Osteoblast (primary cell): ENCODE measurements around the gene SPEG. TPM values are rescaled to one million over a fixed set of nuclear protein-coding genes. Genes with fewer than 3 reads are reported as not detected.

Experiments used
- DNase-seq: peaks from one replicate; pipeline ENCODE4 v3.0.0; 2011; ENCODE audit warnings: low spot score, mixed read lengths; ENCODE audit not compliant: insufficient read length; ENCODE audit errors: missing footprints
- H2AFZ ChIP-seq: 2 replicates; pipeline ENCODE4 v1.6.0; 2011; ENCODE audit warnings: mild to moderate bottlenecking, low read length
- H3K27ac ChIP-seq: 2 replicates; pipeline ENCODE4 v1.5.1; 2011; ENCODE audit warnings: mild to moderate bottlenecking, low read depth, low read length, moderate library complexity
- H3K27me3 ChIP-seq: 2 replicates; pipeline ENCODE4 v1.6.0; 2012; ENCODE audit warnings: mild to moderate bottlenecking, control low read depth, inconsistent platforms, low read length, moderate library complexity; ENCODE audit not compliant: insufficient read depth
- H3K36me3 ChIP-seq: 2 replicates; pipeline ENCODE4 v1.5.1; 2011; ENCODE audit warnings: mild to moderate bottlenecking, low read length, control low read depth, moderate library complexity; ENCODE audit not compliant: insufficient read depth
- H3K4me1 ChIP-seq: 2 replicates; pipeline ENCODE4 v1.5.1; 2011; ENCODE audit warnings: mild to moderate bottlenecking, low read length, control low read depth, moderate library complexity; ENCODE audit not compliant: insufficient read depth
- H3K4me2 ChIP-seq: 2 replicates; pipeline ENCODE4 v1.6.0; 2011; ENCODE audit warnings: mild to moderate bottlenecking, low read length; ENCODE audit not compliant: insufficient read depth
- H3K4me3 ChIP-seq: fragments of 200-600 bp; sonication (generic); 3 replicates; pipeline ENCODE4 v1.5.1; 2012; ENCODE audit warnings: mild to moderate bottlenecking, low read length, inconsistent platforms; ENCODE audit not compliant: insufficient read depth
- H3K79me2 ChIP-seq: 2 replicates; pipeline ENCODE4 v1.6.0; 2012; ENCODE audit warnings: mild to moderate bottlenecking, low read length, control low read depth, inconsistent platforms; ENCODE audit not compliant: insufficient read depth
- H3K9me3 ChIP-seq: 2 replicates; pipeline ENCODE4 v1.5.1; 2011; ENCODE audit warnings: low read depth, low read length, control low read depth
- H4K20me1 ChIP-seq: 2 replicates; pipeline ENCODE4 v1.6.0; 2012; ENCODE audit warnings: mild to moderate bottlenecking, low read length, control low read depth; ENCODE audit not compliant: insufficient read depth
- CTCF ChIP-seq: IDR thresholded peaks from 2 replicates; pipeline ENCODE4 v1.5.1; 2011; ENCODE audit warnings: mild to moderate bottlenecking, low read depth, low read length, moderate library complexity; ENCODE audit errors: extremely low read depth
- total RNA-seq: library from RNA; depleted of rRNA; stranded (reverse); fragments of >200 nt; gene quantifications from 2 replicates; pipeline ENCODE4 v1.2.3, GENCODE V29; 2012

SPEG gene
- total RNA-seq, 1 donor, result 26.4 TPM

DNA sequence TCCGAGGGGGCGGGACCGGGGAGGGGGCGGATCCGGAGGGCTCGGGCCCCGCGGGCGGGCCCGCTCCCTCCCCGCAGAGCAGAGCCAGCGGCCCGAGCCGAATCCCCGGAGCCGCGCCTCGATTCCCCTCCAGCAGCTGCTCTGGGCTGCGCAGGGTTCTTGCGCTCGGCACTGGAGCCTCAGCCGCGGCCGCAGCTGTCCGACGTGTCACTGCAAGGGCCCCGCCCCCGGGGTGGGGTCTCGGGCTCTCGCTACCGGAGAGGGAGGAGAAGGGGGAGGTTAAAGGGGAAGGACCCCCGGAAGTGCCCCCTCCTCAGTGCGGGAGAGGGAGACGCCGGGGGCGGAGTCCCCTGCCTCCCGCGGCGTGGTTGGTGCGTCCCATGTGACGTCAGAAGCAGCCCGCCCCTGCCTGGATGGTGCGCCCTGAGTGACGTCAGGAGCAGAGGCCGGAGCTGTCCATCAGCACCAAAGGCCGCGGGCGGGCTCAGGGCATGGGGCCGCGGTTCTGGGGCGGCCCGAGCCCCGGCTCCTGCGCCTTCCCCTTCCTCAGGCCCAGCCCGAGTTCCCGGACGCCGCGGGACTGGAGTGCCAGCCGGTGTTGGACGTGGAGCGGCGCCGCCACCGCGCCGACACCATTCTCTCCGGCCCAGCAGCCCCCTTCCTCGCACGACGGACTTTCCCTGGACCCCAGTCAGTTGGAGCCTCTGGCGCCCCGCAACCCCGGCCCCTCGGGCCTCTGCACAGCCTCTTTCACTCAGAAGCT, 109.1 kb downstream of the SPEG start, which contains the start of the genes CHPF and TMEM198:
TSS of gene CHPF (minus strand) at position 214 of the 763 bp plus-strand sequence. CDS start 271 bp downstream, outside the sequence.
TSS of gene TMEM198 (plus strand) at position 433 of the 763 bp plus-strand sequence. CDS start 700 bp downstream, outside the sequence.
- Histone ChIP-seq H3K9me3 (no peaks in the 10 kb centered on the region), H2AFZ (peak within 1 kb of the TSS; percentile 70), H3K36me3 (peaks cover 24% of the 10 kb centered on the region), H3K27ac (peak within 1 kb of the TSS; percentile 62), H3K79me2 (peaks cover 23% of the 10 kb centered on the region), H3K4me1 (peaks cover 14% of the 10 kb centered on the region), H3K27me3 (no peaks in the 10 kb centered on the region), H4K20me1 (peaks cover 35% of the 10 kb centered on the region), H3K4me3 (peak within 1 kb of the TSS; percentile 87), H3K4me2 (peak within 1 kb of the TSS; percentile 98)
- DNase-seq, result peak; percentile 100
- no peak for TF ChIP-seq CTCF

GRCh38 chr2:219544567-219544966, 109.9 kb downstream of the SPEG start:
- H2AFZ ChIP-seq, result no peak overlapping the region
- TF ChIP-seq CTCF, result no peak
- no peaks in the 10 kb centered on the region for H3K27me3 ChIP-seq
- H3K9me3 ChIP-seq, result no peaks in the 10 kb centered on the region
- peak overlapping the region; percentile 98 for H3K4me2 ChIP-seq
- no peak for DNase-seq
- H3K27ac ChIP-seq, result no peak overlapping the region
- H3K36me3 ChIP-seq, result peaks cover 19% of the 10 kb centered on the region
- H4K20me1 ChIP-seq, result peaks cover 31% of the 10 kb centered on the region
- peaks cover 14% of the 10 kb centered on the region for H3K4me1 ChIP-seq
- H3K79me2 ChIP-seq, result peaks cover 23% of the 10 kb centered on the region
- peak overlapping the region; percentile 87 for H3K4me3 ChIP-seq

- H3K36me3 ChIP-seq, result peaks cover 11% of the 10 kb centered on the region
- H3K4me3 ChIP-seq, result no peak overlapping the region
- H3K4me1 ChIP-seq, result peaks cover 14% of the 10 kb centered on the region
- H3K27me3 ChIP-seq, result no peaks in the 10 kb centered on the region
- no peak for DNase-seq
- H3K4me2 ChIP-seq, result no peak overlapping the region
- peaks cover 23% of the 10 kb centered on the region for H3K79me2 ChIP-seq
- TF ChIP-seq CTCF, result no peak
- H3K9me3 ChIP-seq, result no peaks in the 10 kb centered on the region
- peaks cover 27% of the 10 kb centered on the region for H4K20me1 ChIP-seq
- H2AFZ ChIP-seq, result no peak overlapping the region
- H3K27ac ChIP-seq, result no peak overlapping the region
Observed at GRCh38 chr2:219545295-219545942, 110.8 kb downstream of the SPEG start.

- Histone ChIP-seq H3K4me3 (no peak overlapping the region), H3K9me3 (no peaks in the 10 kb centered on the region), H3K4me2 (no peak overlapping the region), H2AFZ (no peak overlapping the region), H3K27ac (no peak overlapping the region), H4K20me1 (peaks cover 23% of the 10 kb centered on the region), H3K27me3 (no peaks in the 10 kb centered on the region), H3K36me3 (peaks cover 6% of the 10 kb centered on the region), H3K4me1 (peaks cover 14% of the 10 kb centered on the region), H3K79me2 (peaks cover 18% of the 10 kb centered on the region)
- DNase-seq, result no peak
- no peak for TF ChIP-seq CTCF
Observed at GRCh38 chr2:219545943-219546352, 111.3 kb downstream of the SPEG start.
